Endodermal cell (in vitro differentiated cells): ENCODE measurements around the gene CC2D1A. TPM values are rescaled to one million over a fixed set of nuclear protein-coding genes. Genes with fewer than 3 reads are reported as not detected.
A peak's percentile ranks its signal among the peaks of the same experiment; 100 is the strongest.
"Not testable (repeated sequence)": the region's sequence is repeated elsewhere in the genome, so short reads cannot be mapped to it uniquely, and the experiment has no call there.

Experiments used
- DNase-seq: peaks from one replicate; pipeline ENCODE4 v3.0.0-alpha.2; 2017
- H3K27ac ChIP-seq: 2 replicates; pipeline ENCODE4 v1.5.1; 2013; ENCODE audit warnings: mild to moderate bottlenecking, low read depth, low read length, moderate library complexity
- H3K27me3 ChIP-seq: 2 replicates; pipeline ENCODE4 v1.6.1; 2013; ENCODE audit warnings: mild to moderate bottlenecking, low read length, moderate library complexity; ENCODE audit not compliant: insufficient read depth, control insufficient read depth, poor library complexity, severe bottlenecking
- H3K36me3 ChIP-seq: 2 replicates; pipeline ENCODE4 v1.7.0; 2013; ENCODE audit warnings: mild to moderate bottlenecking, low read length, moderate library complexity; ENCODE audit not compliant: control insufficient read depth, insufficient read depth
- H3K4me1 ChIP-seq: one replicate; pipeline ENCODE4 v1.7.0; 2013; ENCODE audit warnings: low read length; ENCODE audit not compliant: control insufficient read depth, insufficient read depth
- H3K4me3 ChIP-seq: 2 replicates; pipeline ENCODE4 v1.5.1; 2013; ENCODE audit warnings: mild to moderate bottlenecking, low read length, moderate library complexity
- H3K9ac ChIP-seq: 2 replicates; pipeline ENCODE4 v1.6.1; 2013; ENCODE audit warnings: mild to moderate bottlenecking, low read length, moderate library complexity; ENCODE audit not compliant: poor library complexity, severe bottlenecking; ENCODE audit errors: extremely low read depth
- H3K9me3 ChIP-seq: 2 replicates; pipeline ENCODE4 v1.6.1; 2013; ENCODE audit warnings: mild to moderate bottlenecking, low read length, moderate library complexity; ENCODE audit not compliant: control insufficient read depth
- H3K27ac Mint-ChIP-seq: 2 replicates; pipeline ENCODE4 v1.8.0; 2020; ENCODE audit warnings: mixed read lengths
- H3K27me3 Mint-ChIP-seq: 2 replicates; pipeline ENCODE4 v1.8.0; 2021; ENCODE audit warnings: mild to moderate bottlenecking, mixed read lengths; ENCODE audit not compliant: insufficient read depth
- H3K36me3 Mint-ChIP-seq: 2 replicates; pipeline ENCODE4 v1.8.0; 2020; ENCODE audit warnings: low read depth, mixed read lengths
- H3K4me1 Mint-ChIP-seq: 2 replicates; pipeline ENCODE4 v1.8.0; 2020; ENCODE audit warnings: mixed read lengths
- H3K4me3 Mint-ChIP-seq: 2 replicates; pipeline ENCODE4 v1.8.0; 2020; ENCODE audit warnings: mild to moderate bottlenecking, moderate library complexity, mixed read lengths
- H3K9me3 Mint-ChIP-seq: 2 replicates; pipeline ENCODE4 v1.8.0; 2020; ENCODE audit warnings: mild to moderate bottlenecking, mixed read lengths
- WGBS, 2 experiments: methylation state at CpG; one replicate each; pipeline versions ENCODE4 v1.1.5 to v1.1.7; 2013; ENCODE audit warnings: missing lambda C conversion rate in 2 of 2, mixed read lengths in 1 of 2; ENCODE audit not compliant: insufficient coverage in 1 of 2, insufficient read length in 1 of 2; 5-methylcytosine and 5-hydroxymethylcytosine counted together
- total RNA-seq, 2 donors: library from RNA; stranded (reverse); fragmentation: NEBNext Ultra II Directional in 1 of 2; extraction: Animal tissue kit (Norgen Biotek cat#: 25700) in 1 of 2; gene quantifications; 2 replicates in 1 of 2; 3 replicates in 1 of 2; pipeline ENCODE4 v1.2.1, GENCODE V29; 2021
- TF ChIP-seq, protein P1 (sequence below): fragments of 200-600 bp; sonication (generic); conservative IDR thresholded peaks from 2 replicates; pipeline ENCODE4 v1.5.0; 2021; ENCODE audit warnings: antibody characterized with exemption, mild to moderate bottlenecking

Gene CC2D1A
- total RNA-seq, 2 donors from 2014 or later: 45.1 to 55.9 TPM

DNA sequence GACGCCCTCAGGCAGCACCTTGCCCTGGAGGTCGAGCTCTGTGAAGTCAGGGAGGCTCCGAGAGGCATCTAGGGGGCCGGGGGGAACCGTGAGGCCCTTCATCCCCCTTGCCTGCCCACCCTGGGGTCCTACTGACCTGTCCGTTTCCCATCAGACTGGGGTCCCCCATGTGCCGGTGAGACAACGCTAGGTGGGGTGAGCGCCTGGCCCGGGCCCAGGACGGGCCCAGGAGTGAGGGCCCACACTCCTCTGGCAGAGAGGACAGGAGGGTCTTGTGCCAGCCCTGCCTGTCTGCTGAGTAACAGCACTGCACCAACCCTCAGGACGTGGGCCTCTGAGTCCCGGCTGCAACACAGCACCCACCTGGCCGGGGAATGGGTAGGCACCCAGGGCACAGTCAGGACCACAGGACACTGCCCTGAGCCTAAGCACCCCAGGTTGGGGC is 60.7 kb downstream of the CC2D1A start:
- no peaks in the 10 kb centered on the region for H3K4me1 ChIP-seq
- Mint-ChIP-seq H3K4me3 (no peak overlapping the region), H3K27ac (no peak overlapping the region), H3K27me3 (peaks cover 18% of the 10 kb centered on the region), H3K36me3 (peaks cover 45% of the 10 kb centered on the region), H3K9me3 (no peaks in the 10 kb centered on the region), H3K4me1 (peaks cover under 1% of the 10 kb centered on the region)
- H3K9me3 ChIP-seq: no peaks in the 10 kb centered on the region
- TF ChIP-seq, protein P1, sequence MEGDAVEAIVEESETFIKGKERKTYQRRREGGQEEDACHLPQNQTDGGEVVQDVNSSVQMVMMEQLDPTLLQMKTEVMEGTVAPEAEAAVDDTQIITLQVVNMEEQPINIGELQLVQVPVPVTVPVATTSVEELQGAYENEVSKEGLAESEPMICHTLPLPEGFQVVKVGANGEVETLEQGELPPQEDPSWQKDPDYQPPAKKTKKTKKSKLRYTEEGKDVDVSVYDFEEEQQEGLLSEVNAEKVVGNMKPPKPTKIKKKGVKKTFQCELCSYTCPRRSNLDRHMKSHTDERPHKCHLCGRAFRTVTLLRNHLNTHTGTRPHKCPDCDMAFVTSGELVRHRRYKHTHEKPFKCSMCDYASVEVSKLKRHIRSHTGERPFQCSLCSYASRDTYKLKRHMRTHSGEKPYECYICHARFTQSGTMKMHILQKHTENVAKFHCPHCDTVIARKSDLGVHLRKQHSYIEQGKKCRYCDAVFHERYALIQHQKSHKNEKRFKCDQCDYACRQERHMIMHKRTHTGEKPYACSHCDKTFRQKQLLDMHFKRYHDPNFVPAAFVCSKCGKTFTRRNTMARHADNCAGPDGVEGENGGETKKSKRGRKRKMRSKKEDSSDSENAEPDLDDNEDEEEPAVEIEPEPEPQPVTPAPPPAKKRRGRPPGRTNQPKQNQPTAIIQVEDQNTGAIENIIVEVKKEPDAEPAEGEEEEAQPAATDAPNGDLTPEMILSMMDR: peak; percentile 5
- no peak overlapping the region for H3K9ac ChIP-seq
- no peaks in the 10 kb centered on the region for H3K27me3 ChIP-seq
- no peak for DNase-seq
- peaks cover 40% of the 10 kb centered on the region for H3K36me3 ChIP-seq
- 94 to 97% methylated on average over 12 to 14 of the region's 14 CpGs for WGBS, 2 experiments
- no peak overlapping the region for H3K27ac ChIP-seq
- no peak overlapping the region for H3K4me3 ChIP-seq

DNA sequence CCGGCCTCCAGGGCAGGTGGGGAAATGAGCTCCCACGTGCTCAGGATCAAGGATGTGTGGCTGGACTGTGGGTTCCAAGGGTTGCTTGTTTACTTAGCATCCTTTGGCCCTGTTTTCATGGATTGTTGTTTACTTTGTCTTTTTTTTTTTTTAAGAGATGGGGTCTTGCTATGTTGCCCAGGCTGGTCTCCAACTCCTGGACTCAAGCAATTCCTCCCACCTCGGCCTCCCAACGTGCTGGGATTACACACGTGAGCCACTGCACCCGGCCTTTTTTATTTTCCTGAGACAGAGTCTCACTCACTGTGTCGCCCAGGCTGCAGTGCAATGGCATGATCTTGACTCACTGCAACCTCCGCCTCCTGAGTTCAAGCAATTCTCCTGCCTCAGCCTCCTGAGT is 61.2 kb downstream of the CC2D1A start:
- not testable (repeated sequence) for H3K4me3 Mint-ChIP-seq, H3K4me1 ChIP-seq, H3K4me1 Mint-ChIP-seq, DNase-seq, H3K9me3 ChIP-seq, H3K9ac ChIP-seq, H3K27me3 ChIP-seq, H3K9me3 Mint-ChIP-seq, H3K4me3 ChIP-seq, H3K27ac ChIP-seq, H3K27ac Mint-ChIP-seq
- Mint-ChIP-seq H3K27me3 (peaks cover 18% of the 10 kb centered on the region), H3K36me3 (peaks cover 47% of the 10 kb centered on the region)
- peaks cover 41% of the 10 kb centered on the region for H3K36me3 ChIP-seq
- 94 to 100% methylated on average over 6 to 8 of the region's 8 CpGs for WGBS, 2 experiments

DNA sequence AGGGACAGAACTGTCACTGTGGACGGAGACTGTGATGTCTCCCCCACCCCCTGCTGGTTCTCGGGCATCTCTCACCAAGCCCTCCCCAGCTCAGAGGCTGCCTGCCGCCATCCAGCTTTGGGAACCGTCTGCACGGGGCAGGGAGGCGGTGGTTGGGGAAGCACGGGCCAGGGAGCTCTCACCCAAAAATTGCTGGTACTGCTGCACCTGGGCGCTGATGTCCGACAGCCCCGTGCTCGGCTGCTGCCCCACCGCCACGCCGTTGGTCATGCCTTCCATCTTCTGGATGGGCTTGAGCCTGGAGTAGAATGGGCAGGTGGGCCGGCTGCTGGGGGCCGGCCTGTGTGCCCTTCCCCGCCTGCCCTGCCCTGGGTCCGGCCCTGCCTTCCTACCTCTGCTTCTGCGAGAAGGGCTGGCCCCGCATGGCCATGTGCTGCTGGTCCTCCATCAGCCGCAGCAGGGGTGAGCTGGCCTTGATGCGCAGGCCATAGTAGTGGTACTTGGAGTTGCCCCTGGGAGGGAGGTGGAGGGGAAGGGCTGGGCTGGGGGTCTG is 62.5 kb downstream of the CC2D1A start:
- Histone ChIP-seq H3K27me3 (no peaks in the 10 kb centered on the region), H3K9me3 (no peaks in the 10 kb centered on the region), H3K4me1 (no peaks in the 10 kb centered on the region), H3K9ac (no peak overlapping the region), H3K27ac (no peak overlapping the region), H3K4me3 (no peak overlapping the region), H3K36me3 (peaks cover 45% of the 10 kb centered on the region)
- H3K4me1 Mint-ChIP-seq: no peaks in the 10 kb centered on the region
- TF ChIP-seq, protein P1: no peak
- H3K36me3 Mint-ChIP-seq: peaks cover 54% of the 10 kb centered on the region
- peaks cover 15% of the 10 kb centered on the region for H3K27me3 Mint-ChIP-seq
- peak; percentile 39 for DNase-seq
- no peaks in the 10 kb centered on the region for H3K9me3 Mint-ChIP-seq
- no peak overlapping the region for H3K4me3 Mint-ChIP-seq
- no peak overlapping the region for H3K27ac Mint-ChIP-seq
- WGBS, 2 experiments: 94 to 97% methylated on average over 15 to 22 of the region's 22 CpGs

DNA sequence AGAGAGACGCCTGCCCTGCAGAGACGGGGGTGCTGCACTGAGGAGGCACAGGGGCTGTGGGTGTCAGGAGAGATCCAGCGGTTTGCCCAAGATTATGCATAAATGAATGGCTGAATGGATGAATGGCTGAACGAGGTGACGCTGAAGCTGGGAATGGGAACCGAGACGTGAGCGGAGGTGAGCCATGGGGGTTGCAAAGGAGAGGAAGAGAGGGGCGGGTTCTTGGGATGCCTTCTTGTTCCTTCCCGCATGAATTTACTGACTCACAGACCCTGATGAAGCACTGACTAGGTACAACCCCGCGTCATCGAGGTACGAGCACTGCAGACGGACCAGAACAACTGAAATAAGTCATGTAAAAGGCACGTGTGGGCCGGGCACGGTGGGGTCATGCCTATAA is 63.0 kb downstream of the CC2D1A start:
- no peak overlapping the region for H3K9ac ChIP-seq
- no peaks in the 10 kb centered on the region for H3K4me1 ChIP-seq
- Mint-ChIP-seq H3K4me1 (peaks cover 2% of the 10 kb centered on the region), H3K27me3 (peaks cover 9% of the 10 kb centered on the region), H3K4me3 (no peak overlapping the region), H3K36me3 (peaks cover 56% of the 10 kb centered on the region), H3K9me3 (no peaks in the 10 kb centered on the region), H3K27ac (no peak overlapping the region)
- H3K36me3 ChIP-seq: peaks cover 45% of the 10 kb centered on the region
- WGBS, 2 experiments: 90 to 96% methylated on average over 16 to 18 of the region's 18 CpGs
- H3K27ac ChIP-seq: no peak overlapping the region
- no peak overlapping the region for H3K4me3 ChIP-seq
- TF ChIP-seq, protein P1: no peak
- no peaks in the 10 kb centered on the region for H3K27me3 ChIP-seq
- no peaks in the 10 kb centered on the region for H3K9me3 ChIP-seq
- peak; percentile 26 for DNase-seq
